Measurements from ENCODE around the gene CETN1. TPM values are rescaled to one million over a fixed set of nuclear protein-coding genes. Genes with fewer than 3 reads are reported as not detected.

The CETN1 gene
- total RNA-seq (not detected in 2 replicates), polyA plus RNA-seq (not detected in 2 replicates)

GRCh38 chr18:580154-580553, at the start of gene CETN1:
TSS of gene CETN1 (plus strand) at chr18:580380. CDS start at chr18:580409, 29 bp downstream.
- no peak for TF ChIP-seq CTCF (IDR thresholded peaks at IDR 0.05; ENCODE audit: low read depth, low read length)
- Histone ChIP-seq H3K27ac (no peak within 1 kb of the TSS), H3K4me1 (ENCODE audit: low read depth) (no peaks in the 10 kb centered on the region), H3K27me3 (no peaks in the 10 kb centered on the region), H3K9me3 (ENCODE audit: low read depth) (no peaks in the 10 kb centered on the region), H3K36me3 (no peaks in the 10 kb centered on the region), H3K4me3 (no peak within 1 kb of the TSS)
- DNase-seq (ENCODE audit: low read depth in 1 of 2, low spot score in 1 of 2): no peak

GRCh38 chr18:532018-532417, 48.2 kb upstream of the CETN1 start:
- Histone ChIP-seq H3K36me3 (no peaks in the 10 kb centered on the region), H3K4me3 (no peak overlapping the region), H3K27me3 (no peaks in the 10 kb centered on the region), H3K4me1 (ENCODE audit: low read depth) (peaks cover 12% of the 10 kb centered on the region), H3K9me3 (ENCODE audit: low read depth) (no peaks in the 10 kb centered on the region), H3K27ac (no peak overlapping the region)
- no peak for TF ChIP-seq CTCF (IDR thresholded peaks at IDR 0.05; ENCODE audit: low read depth, low read length)
- DNase-seq (ENCODE audit: low read depth in 1 of 2, low spot score in 1 of 2): no peak

GRCh38 chr18:532632-533031, 47.5 kb upstream of the CETN1 start:
- Histone ChIP-seq H3K4me3 (no peak overlapping the region), H3K27me3 (no peaks in the 10 kb centered on the region), H3K9me3 (ENCODE audit: low read depth) (no peaks in the 10 kb centered on the region), H3K4me1 (ENCODE audit: low read depth) (peaks cover 6% of the 10 kb centered on the region), H3K27ac (no peak overlapping the region), H3K36me3 (no peaks in the 10 kb centered on the region)
- TF ChIP-seq CTCF (IDR thresholded peaks at IDR 0.05; ENCODE audit: low read depth, low read length): no peak
- no peak for DNase-seq (ENCODE audit: low read depth in 1 of 2, low spot score in 1 of 2)

- H3K27ac ChIP-seq: no peak overlapping the region
- no peaks in the 10 kb centered on the region for H3K27me3 ChIP-seq
- H3K36me3 ChIP-seq: no peaks in the 10 kb centered on the region
- TF ChIP-seq CTCF (IDR thresholded peaks at IDR 0.05; ENCODE audit: low read depth, low read length): no peak
- no peaks in the 10 kb centered on the region for H3K4me1 ChIP-seq (ENCODE audit: low read depth)
- no peak for DNase-seq (ENCODE audit: low read depth in 1 of 2, low spot score in 1 of 2)
- H3K9me3 ChIP-seq (ENCODE audit: low read depth): no peaks in the 10 kb centered on the region
- H3K4me3 ChIP-seq: no peak overlapping the region
Observed at GRCh38 chr18:533995-534601, 46.1 kb upstream of the CETN1 start.

GRCh38 chr18:543447-544078, 36.6 kb upstream of the CETN1 start:
- no peak overlapping the region for H3K27ac ChIP-seq

More at GRCh38 chr18:543447-544078, 36.6 kb upstream of the CETN1 start:
- Histone ChIP-seq H3K36me3 (no peaks in the 10 kb centered on the region), H3K9me3 (ENCODE audit: low read depth) (no peaks in the 10 kb centered on the region), H3K4me3 (no peak overlapping the region), H3K27me3 (no peaks in the 10 kb centered on the region), H3K4me1 (ENCODE audit: low read depth) (no peaks in the 10 kb centered on the region)
- no peak for DNase-seq (ENCODE audit: low read depth in 1 of 2, low spot score in 1 of 2)
- TF ChIP-seq CTCF (IDR thresholded peaks at IDR 0.05; ENCODE audit: low read depth, low read length): no peak

All from cardiac muscle cell (in vitro differentiated cells and primary cell).